Erythroblast (primary cell): ENCODE data around the gene MRPS12.

Experiments
- GATA1 ChIP-seq: IDR thresholded peaks from 2 replicates; pipeline ENCODE4 v1.6.1; 2011; ENCODE audit warnings: low read depth, mild to moderate bottlenecking, control low read depth, low read length, moderate library complexity
- POLR2A ChIP-seq: IDR thresholded peaks from 2 replicates; pipeline ENCODE4 v1.6.1; 2011; ENCODE audit warnings: mild to moderate bottlenecking, low read length

DNA sequence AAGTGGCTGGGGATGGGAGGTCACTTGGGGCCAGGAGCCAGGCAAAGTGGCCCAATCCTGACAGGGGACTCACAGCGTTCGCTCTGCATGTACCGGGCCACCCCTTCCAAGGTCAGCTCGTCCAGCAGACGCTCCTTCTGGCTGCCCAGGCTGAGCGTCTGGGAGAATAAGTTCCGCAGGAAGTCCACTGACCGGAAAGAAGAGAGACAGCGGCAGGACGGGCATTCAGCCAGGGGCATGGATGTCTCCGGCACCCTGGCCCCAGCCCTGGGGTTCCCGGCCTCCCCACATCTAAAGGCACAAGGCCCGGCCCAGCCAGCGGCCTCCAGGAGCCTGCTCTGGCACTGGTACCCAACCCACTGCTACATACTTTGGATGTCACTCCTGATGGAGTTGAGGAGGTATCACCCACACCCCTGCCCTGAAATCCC, 37.4 kb upstream of the MRPS12 start:
- TF ChIP-seq POLR2A, result no peak
- TF ChIP-seq GATA1, result no peak
